ENCODE data around the gene NUP153. TPM values are rescaled to one million over a fixed set of nuclear protein-coding genes. Genes with fewer than 3 reads are reported as not detected.

Gene NUP153
- polyA plus RNA-seq, 2 of the 4 experiments (the other 2 are of a cell fraction) = 26.4 to 47.3 TPM

DNA sequence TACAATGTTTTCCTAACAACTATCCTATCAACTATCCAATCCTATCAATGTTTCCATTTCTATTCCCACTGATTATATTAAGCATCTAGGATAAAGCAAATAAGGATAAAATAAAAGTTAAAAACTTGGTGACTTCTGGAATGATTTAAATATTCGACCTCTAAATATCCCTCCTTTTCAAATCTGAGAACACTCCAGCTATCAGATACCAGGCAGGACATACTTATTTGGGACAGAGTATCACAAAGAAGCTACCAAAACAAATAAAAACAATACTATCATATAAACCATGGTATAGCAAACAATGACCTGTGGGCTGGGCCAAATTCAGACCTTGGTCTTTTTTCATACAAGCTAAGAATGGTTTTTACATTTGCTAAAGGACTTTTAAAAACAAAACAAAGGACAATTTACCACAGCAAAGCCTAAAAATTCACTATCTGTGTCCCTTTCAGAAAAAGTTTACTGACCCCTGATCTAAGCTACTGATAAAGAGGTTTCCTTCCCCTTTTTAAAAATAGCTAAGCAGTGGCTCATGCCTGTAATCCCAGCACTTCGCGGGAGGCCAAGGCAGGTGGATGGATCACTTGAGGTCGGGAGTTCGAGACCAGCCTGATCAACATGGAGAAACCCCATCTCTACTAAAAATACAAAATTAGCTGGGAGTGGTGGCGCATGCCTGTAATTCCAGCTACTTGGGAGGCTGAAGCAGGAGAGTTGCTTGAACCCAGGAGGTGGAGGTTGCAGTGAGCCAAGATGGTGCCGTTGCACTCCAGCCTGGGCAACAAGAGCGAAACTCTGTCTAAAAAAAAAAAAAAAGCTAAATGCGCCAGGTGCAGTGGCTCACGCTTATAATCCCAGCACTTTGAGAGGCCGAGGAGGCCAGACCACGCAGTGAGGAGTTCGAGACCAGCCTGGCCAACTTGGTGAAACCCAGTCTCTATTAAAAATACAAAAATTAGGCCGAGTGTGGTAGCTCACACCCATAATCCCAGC, 6.0 kb downstream of the NUP153 start:
- Histone ChIP-seq H3K4me2 (peak overlapping the region; percentile 2; the same call in 1 of the 3 replicates), H3K9me3 (no peaks in the 10 kb centered on the region), H3K4me3 (no peak overlapping the region), H3K4me1 (peaks cover 27% of the 10 kb centered on the region; the same call in 2 of the 3 replicates), H3K27ac (no peak overlapping the region)
- 90% methylated on average over 14 of the region's 14 CpGs for WGBS (ENCODE audit: missing lambda C conversion rate)
- FAIRE-seq (no peak), DNase-seq (ENCODE audit: low read depth in 1 of 2, low spot score in 1 of 2) (no peak), ATAC-seq (no peak)
- POLR2A ChIA-PET = no interaction called here
- TF ChIP-seq KDM5A (IDR thresholded peaks at IDR 0.05) (no peak), NR3C1 (IDR thresholded peaks at IDR 0.05) (no peak), HOXB13 (CRISPR knock-in tag; IDR thresholded peaks at IDR 0.05; ENCODE audit: low read depth) (no peak), FOSL2 (IDR thresholded peaks at IDR 0.05) (no peak), FOSL2 (CRISPR knock-in tag; IDR thresholded peaks at IDR 0.05) (no peak), CBX8 (IDR thresholded peaks at IDR 0.05) (no peak), SMC3 (IDR thresholded peaks at IDR 0.05) (no peak)
- TF ChIP-seq, protein P1, sequence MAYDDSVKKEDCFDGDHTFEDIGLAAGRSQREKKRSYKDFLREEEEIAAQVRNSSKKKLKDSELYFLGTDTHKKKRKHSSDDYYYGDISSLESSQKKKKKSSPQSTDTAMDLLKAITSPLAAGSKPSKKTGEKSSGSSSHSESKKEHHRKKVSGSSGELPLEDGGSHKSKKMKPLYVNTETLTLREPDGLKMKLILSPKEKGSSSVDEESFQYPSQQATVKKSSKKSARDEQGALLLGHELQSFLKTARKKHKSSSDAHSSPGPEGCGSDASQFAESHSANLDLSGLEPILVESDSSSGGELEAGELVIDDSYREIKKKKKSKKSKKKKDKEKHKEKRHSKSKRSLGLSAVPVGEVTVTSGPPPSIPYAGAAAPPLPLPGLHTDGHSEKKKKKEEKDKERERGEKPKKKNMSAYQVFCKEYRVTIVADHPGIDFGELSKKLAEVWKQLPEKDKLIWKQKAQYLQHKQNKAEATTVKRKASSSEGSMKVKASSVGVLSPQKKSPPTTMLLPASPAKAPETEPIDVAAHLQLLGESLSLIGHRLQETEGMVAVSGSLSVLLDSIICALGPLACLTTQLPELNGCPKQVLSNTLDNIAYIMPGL (CRISPR knock-in tag; IDR thresholded peaks at IDR 0.05; ENCODE audit: borderline replicate concordance) = no peak
- TF ChIP-seq, protein P2, sequence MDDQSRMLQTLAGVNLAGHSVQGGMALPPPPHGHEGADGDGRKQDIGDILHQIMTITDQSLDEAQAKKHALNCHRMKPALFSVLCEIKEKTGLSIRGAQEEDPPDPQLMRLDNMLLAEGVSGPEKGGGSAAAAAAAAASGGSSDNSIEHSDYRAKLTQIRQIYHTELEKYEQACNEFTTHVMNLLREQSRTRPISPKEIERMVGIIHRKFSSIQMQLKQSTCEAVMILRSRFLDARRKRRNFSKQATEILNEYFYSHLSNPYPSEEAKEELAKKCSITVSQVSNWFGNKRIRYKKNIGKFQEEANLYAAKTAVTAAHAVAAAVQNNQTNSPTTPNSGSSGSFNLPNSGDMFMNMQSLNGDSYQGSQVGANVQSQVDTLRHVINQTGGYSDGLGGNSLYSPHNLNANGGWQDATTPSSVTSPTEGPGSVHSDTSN (IDR thresholded peaks at IDR 0.05) = no peak
- CTCF ChIA-PET = interaction anchor here (1.3 to 4.1 kb wide), 2 partner anchors 9 to 104 kb away, joined by 6 to 15 read pairs; no protein-coding TSS in a partner anchor

DNA sequence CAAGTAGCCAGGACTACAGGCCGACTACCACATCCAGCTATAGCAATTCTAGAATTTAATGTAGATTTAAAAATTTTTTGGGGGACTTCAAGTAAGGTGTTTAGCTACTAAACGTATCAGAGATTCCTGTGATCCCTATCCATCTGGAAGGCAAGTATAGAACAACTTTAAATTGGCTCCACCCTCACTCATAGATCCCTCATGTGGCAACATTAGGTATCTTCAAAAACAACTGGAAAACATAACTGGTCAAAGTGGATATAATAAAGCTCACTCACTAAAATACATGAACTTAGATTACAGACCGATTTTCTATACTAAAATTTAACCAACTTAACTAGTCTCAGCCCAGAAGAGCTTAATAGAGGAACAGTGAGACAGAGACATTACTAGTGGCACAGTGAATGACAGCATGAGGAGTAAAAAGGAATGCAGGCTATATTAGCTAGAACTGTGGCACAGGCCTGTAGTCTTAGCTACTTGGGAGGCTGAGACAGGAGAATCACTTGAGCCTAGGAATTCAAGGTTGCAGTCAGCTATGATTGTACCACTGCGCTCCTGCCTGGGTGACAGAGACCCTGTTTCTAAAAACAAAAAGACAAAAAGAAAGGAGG, 14.7 kb downstream of the NUP153 start:
- DNase-seq (ENCODE audit: low read depth in 1 of 2, low spot score in 1 of 2) = no peak
- ChIA-PET CTCF (interaction anchor here (0.7 to 2.7 kb wide), 3 partner anchors 10 to 108 kb away, joined by 3 to 15 read pairs (median 3); no protein-coding TSS in a partner anchor), POLR2A (no interaction called here)
- Histone ChIP-seq H3K27ac (no peak overlapping the region), H3K4me1 (no peaks in the 10 kb centered on the region), H3K4me2 (no peak overlapping the region), H3K9me3 (no peaks in the 10 kb centered on the region), H3K4me3 (no peak overlapping the region)
- TF ChIP-seq SMC3 (IDR thresholded peaks at IDR 0.05) (no peak), NPAS2 (CRISPR knock-in tag; IDR thresholded peaks at IDR 0.05; ENCODE audit: borderline replicate concordance) (no peak), EHMT2 (IDR thresholded peaks at IDR 0.05; ENCODE audit: low read depth) (no peak), FOXS1 (CRISPR knock-in tag; IDR thresholded peaks at IDR 0.05) (no peak), CBX2 (IDR thresholded peaks at IDR 0.05; ENCODE audit: borderline replicate concordance, low read depth) (no peak), KDM5A (IDR thresholded peaks at IDR 0.05) (no peak), HOXA7 (CRISPR knock-in tag; IDR thresholded peaks at IDR 0.05) (no peak), JUN (IDR thresholded peaks at IDR 0.05) (no peak), RCOR1 (IDR thresholded peaks at IDR 0.05; ENCODE audit: low read depth, low read length) (no peak), CBX8 (IDR thresholded peaks at IDR 0.05) (no peak), HDAC2 (IDR thresholded peaks at IDR 0.05) (no peak), RFX5 (IDR thresholded peaks at IDR 0.05) (no peak), JUNB (IDR thresholded peaks at IDR 0.05) (no peak), ZSCAN20 (CRISPR knock-in tag; IDR thresholded peaks at IDR 0.05) (no peak), ZC3H11A (IDR thresholded peaks at IDR 0.05) (no peak), HEYL (CRISPR knock-in tag; IDR thresholded peaks at IDR 0.05) (no peak)
- TF ChIP-seq, protein P3, sequence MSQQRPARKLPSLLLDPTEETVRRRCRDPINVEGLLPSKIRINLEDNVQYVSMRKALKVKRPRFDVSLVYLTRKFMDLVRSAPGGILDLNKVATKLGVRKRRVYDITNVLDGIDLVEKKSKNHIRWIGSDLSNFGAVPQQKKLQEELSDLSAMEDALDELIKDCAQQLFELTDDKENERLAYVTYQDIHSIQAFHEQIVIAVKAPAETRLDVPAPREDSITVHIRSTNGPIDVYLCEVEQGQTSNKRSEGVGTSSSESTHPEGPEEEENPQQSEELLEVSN (IDR thresholded peaks at IDR 0.05; ENCODE audit: borderline replicate concordance, low read depth) = no peak
- TF ChIP-seq, protein P4, sequence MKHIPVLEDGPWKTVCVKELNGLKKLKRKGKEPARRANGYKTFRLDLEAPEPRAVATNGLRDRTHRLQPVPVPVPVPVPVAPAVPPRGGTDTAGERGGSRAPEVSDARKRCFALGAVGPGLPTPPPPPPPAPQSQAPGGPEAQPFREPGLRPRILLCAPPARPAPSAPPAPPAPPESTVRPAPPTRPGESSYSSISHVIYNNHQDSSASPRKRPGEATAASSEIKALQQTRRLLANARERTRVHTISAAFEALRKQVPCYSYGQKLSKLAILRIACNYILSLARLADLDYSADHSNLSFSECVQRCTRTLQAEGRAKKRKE (CRISPR knock-in tag; IDR thresholded peaks at IDR 0.05; ENCODE audit: low read depth) = no peak
- no peak for FAIRE-seq
- WGBS (ENCODE audit: missing lambda C conversion rate) = 79% methylated on average over 4 of the region's 4 CpGs
- ATAC-seq = peak; percentile 63 to 66; a peak in 4 of 6 replicates
